Lung (tissue), 12 donors: Measurements from ENCODE around the gene GABRP. TPM values are rescaled to one million over a fixed set of nuclear protein-coding genes. Genes with fewer than 3 reads are reported as not detected.

Experiments used
- ATAC-seq: fragments of 200-7000 bp; cut with Tn5 transposase; one replicate; pipeline ENCODE4 v1.9.1; 2020; ENCODE audit warnings: moderate number of reproducible peaks; ENCODE audit not compliant: insufficient read depth, low FRiP score
- DNase-seq, 3 donors: peaks; one replicate each; pipeline ENCODE4 v3.0.0-alpha.2; 2013 to 2017
- H3K27ac ChIP-seq, 2 donors: one replicate each; pipeline ENCODE4 v1.5.1; 2013; ENCODE audit warnings: mild to moderate bottlenecking in 2 of 2, moderate library complexity in 2 of 2, control low read depth in 1 of 2, inconsistent platforms in 1 of 2, low read depth in 1 of 2, low read length in 1 of 2
- H3K27me3 ChIP-seq, 3 donors: one replicate each; pipeline ENCODE4 v1.5.1; 2013; ENCODE audit warnings: low read length in 2 of 3; ENCODE audit not compliant: control insufficient read depth in 3 of 3, insufficient read depth in 3 of 3
- H3K36me3 ChIP-seq, 4 donors: one replicate each; pipeline ENCODE4 v1.5.1; 2013; ENCODE audit warnings: low read length in 4 of 4, mild to moderate bottlenecking in 1 of 4, moderate library complexity in 1 of 4; ENCODE audit not compliant: control insufficient read depth in 4 of 4, insufficient read depth in 4 of 4
- H3K4me1 ChIP-seq, 5 donors: one replicate each; pipeline ENCODE4 v1.5.1; 2013; ENCODE audit warnings: low read length in 5 of 5, mild to moderate bottlenecking in 2 of 5, moderate library complexity in 1 of 5; ENCODE audit not compliant: control insufficient read depth in 5 of 5, insufficient read depth in 5 of 5
- H3K4me3 ChIP-seq: one replicate; pipeline ENCODE4 v1.5.1; 2013; ENCODE audit warnings: mild to moderate bottlenecking, control low read depth, moderate library complexity
- H3K9ac ChIP-seq, 2 donors: one replicate each; pipeline ENCODE4 v1.5.1; 2013; ENCODE audit warnings: low read length in 2 of 2, control low read depth in 1 of 2; ENCODE audit not compliant: insufficient read depth in 1 of 2
- H3K9me3 ChIP-seq, 4 donors: one replicate each; pipeline ENCODE4 v1.5.1; 2013; ENCODE audit warnings: low read length in 3 of 4, mild to moderate bottlenecking in 1 of 4, moderate library complexity in 1 of 4; ENCODE audit not compliant: control insufficient read depth in 4 of 4, insufficient read depth in 3 of 4
- CTCF ChIP-seq: IDR thresholded peaks from 2 replicates; pipeline ENCODE4 v1.5.1; 2012; ENCODE audit warnings: mild to moderate bottlenecking; ENCODE audit errors: control extremely low read depth, extremely low read depth
- WGBS, 2 donors: extraction: QIAGEN DNeasy Blood & Tissue Kit; methylation state at CpG; one replicate each; pipeline ENCODE4 v1.1.7; 2013; 5-methylcytosine and 5-hydroxymethylcytosine counted together
- polyA plus RNA-seq, 2 donors: library from polyadenylated mRNA; stranded (reverse); fragments of 200-250 nt; gene quantifications; one replicate each; pipeline ENCODE4 v1.2.1, GENCODE V29; 2013
- total RNA-seq, 2 donors: library from RNA; depleted of rRNA in 1 of 2; stranded (reverse); fragments of >200 nt in 1 of 2; gene quantifications; one replicate each; pipeline ENCODE4 v1.2.1, GENCODE V29; 2014 to 2021
- donor health status: control.
- donor health status: control.
- donor health status: Bipolar disorder and iron deficiency.
- donor health status: healthy.
- donor health status: DM: yes; HTN: yes; CAD: no.

GABRP gene
- total and polyA plus RNA-seq, 4 donors, result 0.26 to 1.5 (median 0.75) TPM

GRCh38 chr5:170844651-170845050 is 61.1 kb downstream of the GABRP start:
- Histone ChIP-seq H3K36me3 (no peaks in the 10 kb centered on the region), H3K4me3 (no peak overlapping the region), H3K4me1 (no peaks in the 10 kb centered on the region), H3K27me3 (no peaks in the 10 kb centered on the region), H3K27ac (no peak overlapping the region), H3K9ac (no peak overlapping the region), H3K9me3 (no peaks in the 10 kb centered on the region)
- 71 to 92% methylated on average over 2 of the region's 2 CpGs for WGBS, 2 donors
- DNase-seq (no peak), ATAC-seq (no peak)
- TF ChIP-seq CTCF, result no peak

- Histone ChIP-seq H3K27me3 (no peaks in the 10 kb centered on the region), H3K9me3 (no peaks in the 10 kb centered on the region), H3K4me1 (no peaks in the 10 kb centered on the region), H3K27ac (no peak overlapping the region), H3K9ac (no peak overlapping the region), H3K36me3 (no peaks in the 10 kb centered on the region), H3K4me3 (no peak overlapping the region)
- no peak for ATAC-seq
- no peak for DNase-seq
- TF ChIP-seq CTCF, result no peak
Observed at GRCh38 chr5:170846416-170846815, 62.9 kb downstream of the GABRP start.

GRCh38 chr5:170846846-170847245 is 63.3 kb downstream of the GABRP start:
- Histone ChIP-seq H3K9me3 (no peaks in the 10 kb centered on the region), H3K4me3 (no peak overlapping the region), H3K27me3 (no peaks in the 10 kb centered on the region), H3K36me3 (no peaks in the 10 kb centered on the region), H3K4me1 (no peaks in the 10 kb centered on the region), H3K27ac (no peak overlapping the region), H3K9ac (no peak overlapping the region)
- no peak for DNase-seq
- no peak for ATAC-seq
- no peak for TF ChIP-seq CTCF

- H3K4me3 ChIP-seq, result no peak overlapping the region
- no peaks in the 10 kb centered on the region for H3K4me1 ChIP-seq
- no peaks in the 10 kb centered on the region for H3K9me3 ChIP-seq
- no peaks in the 10 kb centered on the region for H3K27me3 ChIP-seq
- DNase-seq (no peak), ATAC-seq (peak; percentile 47)
- no peak overlapping the region for H3K27ac ChIP-seq
- H3K9ac ChIP-seq, result no peak overlapping the region
- WGBS, 2 donors, result 61 to 83% methylated on average over 5 of the region's 5 CpGs
- no peak for TF ChIP-seq CTCF
- H3K36me3 ChIP-seq, result no peaks in the 10 kb centered on the region
Observed at GRCh38 chr5:170848033-170848432, 64.5 kb downstream of the GABRP start.
